HCT116 (cell line): ENCODE data around the gene LGALS3.

Source experiments
- EZH2 ChIP-seq: fragments of 200-600 bp; sonication (generic); IDR thresholded peaks from 2 replicates; pipeline ENCODE4 v1.6.1; 2017; ENCODE audit warnings: antibody characterized with exemption, mixed run types
- MAX ChIP-seq: IDR thresholded peaks from 2 replicates; pipeline ENCODE4 v1.6.1; 2012
- POLR2A ChIP-seq: IDR thresholded peaks from 2 replicates; pipeline ENCODE4 v1.7.0; 2011; ENCODE audit warnings: borderline replicate concordance; ENCODE audit not compliant: insufficient read depth, insufficient read length; ENCODE audit errors: extremely low read depth
- POLR2AphosphoS5 ChIP-seq: IDR thresholded peaks from 2 replicates; pipeline ENCODE4 v1.6.1; 2011; ENCODE audit warnings: mild to moderate bottlenecking, low read depth, low read length, moderate library complexity
- RAD21 ChIP-seq: IDR thresholded peaks from 2 replicates; pipeline ENCODE4 v1.6.1; 2012; ENCODE audit warnings: low read depth, mild to moderate bottlenecking
- SIN3A ChIP-seq: IDR thresholded peaks from 2 replicates; pipeline ENCODE4 v1.6.1; 2012; ENCODE audit warnings: low read depth
- SP1 ChIP-seq: IDR thresholded peaks from 2 replicates; pipeline ENCODE4 v1.6.1; 2012; ENCODE audit warnings: low read depth
- SRF ChIP-seq: IDR thresholded peaks from 2 replicates; pipeline ENCODE4 v1.6.1; 2012; ENCODE audit warnings: low read depth
- TCF7L2 ChIP-seq: IDR thresholded peaks from 2 replicates; pipeline ENCODE4 v1.7.0; 2011; ENCODE audit warnings: borderline replicate concordance, inconsistent platforms; ENCODE audit not compliant: insufficient read depth, insufficient read length; ENCODE audit errors: extremely low read depth
- ZBTB33 ChIP-seq: IDR thresholded peaks from 2 replicates; pipeline ENCODE4 v1.6.1; 2011; ENCODE audit warnings: mild to moderate bottlenecking, low read length, moderate library complexity; ENCODE audit not compliant: insufficient replicate concordance; ENCODE audit errors: extremely low read depth
- TF ChIP-seq, protein P1 (sequence below), 3 experiments: fragments of 200-600 bp in 1 of 3; sonication (generic) in 1 of 3; IDR thresholded peaks in 2 of 3; conservative IDR thresholded peaks in 1 of 3; 2 replicates each; pipeline ENCODE4 v1.5.1; 2012 to 2017; ENCODE audit warnings: low read depth in 2 of 3, low read length in 2 of 3, antibody characterized with exemption in 1 of 3, borderline replicate concordance in 1 of 3, control low read depth in 1 of 3, mild to moderate bottlenecking in 1 of 3, mixed read lengths in 1 of 3, mixed run types in 1 of 3, moderate library complexity in 1 of 3; ENCODE audit not compliant: insufficient read depth in 1 of 3

DNA sequence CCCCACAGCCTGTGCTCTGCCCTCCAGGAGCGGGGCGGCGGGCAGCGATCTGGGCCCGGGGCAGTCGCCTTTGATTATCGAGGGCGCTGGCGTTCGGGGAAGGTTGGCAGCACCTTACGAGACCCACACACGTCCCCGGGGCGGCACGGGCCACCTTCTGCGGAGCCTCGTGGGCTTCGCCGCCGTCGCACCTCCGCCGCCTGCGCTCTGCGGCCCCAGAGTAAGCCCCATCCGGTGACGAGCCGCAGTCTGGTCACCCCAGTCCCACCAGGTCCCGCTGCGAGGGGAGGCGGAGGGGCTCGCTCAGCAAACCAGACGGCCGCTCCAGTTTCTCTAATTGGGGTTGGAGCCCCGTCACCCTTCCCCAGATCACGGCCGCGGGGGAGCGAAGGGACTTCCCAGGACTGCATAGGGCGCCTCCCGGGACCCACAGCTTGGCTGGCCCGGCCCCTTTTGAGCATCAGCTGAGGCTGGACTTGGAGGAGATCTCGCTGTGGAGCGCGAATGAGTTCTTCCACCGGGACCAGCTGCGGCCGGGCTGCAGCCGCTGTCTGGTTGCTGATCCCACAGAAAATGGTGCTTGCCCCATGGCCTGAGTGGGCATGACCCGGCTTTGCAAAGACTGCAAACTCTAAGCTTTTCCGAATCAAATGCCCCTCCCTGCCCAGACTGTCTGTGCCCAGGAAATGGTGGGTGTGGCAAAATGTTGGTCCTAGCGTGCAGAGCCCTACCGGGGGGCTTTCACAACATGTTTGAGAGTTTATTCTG, 560 bp downstream of the LGALS3 start:
- no peak for TF ChIP-seq POLR2A
- TF ChIP-seq, protein P1, sequence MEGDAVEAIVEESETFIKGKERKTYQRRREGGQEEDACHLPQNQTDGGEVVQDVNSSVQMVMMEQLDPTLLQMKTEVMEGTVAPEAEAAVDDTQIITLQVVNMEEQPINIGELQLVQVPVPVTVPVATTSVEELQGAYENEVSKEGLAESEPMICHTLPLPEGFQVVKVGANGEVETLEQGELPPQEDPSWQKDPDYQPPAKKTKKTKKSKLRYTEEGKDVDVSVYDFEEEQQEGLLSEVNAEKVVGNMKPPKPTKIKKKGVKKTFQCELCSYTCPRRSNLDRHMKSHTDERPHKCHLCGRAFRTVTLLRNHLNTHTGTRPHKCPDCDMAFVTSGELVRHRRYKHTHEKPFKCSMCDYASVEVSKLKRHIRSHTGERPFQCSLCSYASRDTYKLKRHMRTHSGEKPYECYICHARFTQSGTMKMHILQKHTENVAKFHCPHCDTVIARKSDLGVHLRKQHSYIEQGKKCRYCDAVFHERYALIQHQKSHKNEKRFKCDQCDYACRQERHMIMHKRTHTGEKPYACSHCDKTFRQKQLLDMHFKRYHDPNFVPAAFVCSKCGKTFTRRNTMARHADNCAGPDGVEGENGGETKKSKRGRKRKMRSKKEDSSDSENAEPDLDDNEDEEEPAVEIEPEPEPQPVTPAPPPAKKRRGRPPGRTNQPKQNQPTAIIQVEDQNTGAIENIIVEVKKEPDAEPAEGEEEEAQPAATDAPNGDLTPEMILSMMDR (IDR thresholded peaks at IDR 0.05 in 2 of 3, conservative IDR thresholded peaks at IDR 0.05 in 1 of 3; ENCODE audit: borderline replicate concordance in 1 of 3, insufficient read depth in 1 of 3, low read depth in 2 of 3, low read length in 2 of 3): no peak
- TF ChIP-seq ZBTB33: peak; percentile 8
- no peak for TF ChIP-seq EZH2
- TF ChIP-seq SRF: no peak
- no peak for TF ChIP-seq POLR2AphosphoS5
- no peak for TF ChIP-seq RAD21
- TF ChIP-seq SIN3A: no peak; the same call in 1 of the 2 replicates
- TF ChIP-seq MAX: peak; percentile 37; the same call in 1 of the 2 replicates
- no peak for TF ChIP-seq SP1
- TF ChIP-seq TCF7L2: no peak
